HEK293 (cell line): ENCODE data around the gene HOXB4.

Experiments
- ATF2 ChIP-seq: fragments of 450-650 bp; formaldehyde crosslinking; IDR thresholded peaks from 2 replicates; pipeline ENCODE4 v1.5.1; 2016; ENCODE audit warnings: missing biosample characterization, missing genetic modification characterization, low read depth
- BCL11A ChIP-seq: fragments of 450-650 bp; formaldehyde crosslinking; IDR thresholded peaks from 2 replicates; pipeline ENCODE4 v1.5.1; 2016; ENCODE audit warnings: low read depth, missing biosample characterization, missing genetic modification characterization
- CTCF ChIP-seq: fragments of 450-650 bp; formaldehyde crosslinking; IDR thresholded peaks from 2 replicates; pipeline ENCODE4 v1.5.1; 2016; ENCODE audit warnings: missing biosample characterization, missing genetic modification characterization
- GLIS1 ChIP-seq: fragments of 450-650 bp; formaldehyde crosslinking; IDR thresholded peaks from 2 replicates; pipeline ENCODE4 v1.5.1; 2016; ENCODE audit warnings: missing biosample characterization, missing genetic modification characterization
- IKZF3 ChIP-seq: fragments of 450-650 bp; IDR thresholded peaks from 2 replicates; pipeline ENCODE4 v1.5.0; 2018; ENCODE audit warnings: missing biosample characterization, mild to moderate bottlenecking, missing genetic modification characterization, moderate library complexity
- KLF8 ChIP-seq: fragments of 450-650 bp; formaldehyde crosslinking; IDR thresholded peaks from 2 replicates; pipeline ENCODE4 v1.5.1; 2016; ENCODE audit warnings: missing biosample characterization, missing genetic modification characterization
- KLF9 ChIP-seq: fragments of 450-650 bp; formaldehyde crosslinking; IDR thresholded peaks from 2 replicates; pipeline ENCODE4 v1.5.1; 2016; ENCODE audit warnings: missing biosample characterization, missing genetic modification characterization, low read depth
- TCF7L2 ChIP-seq: IDR thresholded peaks from 2 replicates; pipeline ENCODE4 v1.6.1; 2011; ENCODE audit warnings: low read depth, mild to moderate bottlenecking, inconsistent platforms, low read length, moderate library complexity, borderline replicate concordance
- YY1 ChIP-seq: fragments of 450-650 bp; formaldehyde crosslinking; IDR thresholded peaks from 2 replicates; pipeline ENCODE4 v1.5.1; 2018; ENCODE audit warnings: missing biosample characterization, missing genetic modification characterization
- ZBTB17 ChIP-seq: fragments of 450-650 bp; formaldehyde crosslinking; IDR thresholded peaks from 2 replicates; pipeline ENCODE4 v1.5.1; 2016; ENCODE audit warnings: missing biosample characterization, missing genetic modification characterization
- ZBTB26 ChIP-seq: fragments of 450-650 bp; formaldehyde crosslinking; optimal IDR thresholded peaks from 2 replicates; pipeline ENCODE3; 2016; ENCODE audit warnings: missing biosample characterization, mild to moderate bottlenecking, missing genetic modification characterization
- ZBTB49 ChIP-seq: fragments of 450-650 bp; formaldehyde crosslinking; IDR thresholded peaks from 2 replicates; pipeline ENCODE4 v1.5.1; 2016; ENCODE audit warnings: missing biosample characterization, missing genetic modification characterization, low read depth
- ZFHX2 ChIP-seq: fragments of 450-650 bp; formaldehyde crosslinking; conservative IDR thresholded peaks from 2 replicates; pipeline ENCODE4 v1.5.1; 2016; ENCODE audit warnings: missing biosample characterization, missing genetic modification characterization
- ZNF148 ChIP-seq: fragments of 450-650 bp; formaldehyde crosslinking; IDR thresholded peaks from 2 replicates; pipeline ENCODE4 v1.5.0; 2017; ENCODE audit warnings: missing biosample characterization, missing genetic modification characterization, borderline replicate concordance
- ZNF157 ChIP-seq: fragments of 450-650 bp; formaldehyde crosslinking; IDR thresholded peaks from 2 replicates; pipeline ENCODE4 v1.5.1; 2016; ENCODE audit warnings: missing biosample characterization, missing genetic modification characterization
- ZNF280C ChIP-seq: fragments of 450-650 bp; formaldehyde crosslinking; IDR thresholded peaks from 2 replicates; pipeline ENCODE4 v1.5.1; 2016; ENCODE audit warnings: missing biosample characterization, missing genetic modification characterization
- ZNF311 ChIP-seq: fragments of 450-650 bp; formaldehyde crosslinking; IDR thresholded peaks from 2 replicates; pipeline ENCODE4 v1.5.1; 2017; ENCODE audit warnings: missing biosample characterization, missing genetic modification characterization, borderline replicate concordance
- ZNF501 ChIP-seq: fragments of 450-650 bp; formaldehyde crosslinking; IDR thresholded peaks from 2 replicates; pipeline ENCODE4 v1.5.1; 2016; ENCODE audit warnings: missing biosample characterization, missing genetic modification characterization
- ZNF513 ChIP-seq: fragments of 450-650 bp; IDR thresholded peaks from 2 replicates; pipeline ENCODE4 v1.5.1; 2018; ENCODE audit warnings: missing biosample characterization, missing genetic modification characterization
- ZNF529 ChIP-seq: fragments of 450-650 bp; formaldehyde crosslinking; IDR thresholded peaks from 2 replicates; pipeline ENCODE4 v1.5.1; 2017; ENCODE audit warnings: missing genetic modification characterization, missing biosample characterization; ENCODE audit not compliant: insufficient replicate concordance
- ZNF544 ChIP-seq: fragments of 450-650 bp; formaldehyde crosslinking; IDR thresholded peaks from 2 replicates; pipeline ENCODE4 v1.5.0; 2017; ENCODE audit warnings: missing biosample characterization, missing genetic modification characterization
- ZNF792 ChIP-seq: fragments of 450-650 bp; formaldehyde crosslinking; IDR thresholded peaks from 2 replicates; pipeline ENCODE4 v1.5.1; 2016; ENCODE audit warnings: missing biosample characterization, missing genetic modification characterization
- ZSCAN16 ChIP-seq: fragments of 450-650 bp; formaldehyde crosslinking; IDR thresholded peaks from 2 replicates; pipeline ENCODE4 v1.5.1; 2016; ENCODE audit warnings: missing biosample characterization, missing genetic modification characterization
- ZXDB ChIP-seq: fragments of 450-650 bp; formaldehyde crosslinking; IDR thresholded peaks from 2 replicates; pipeline ENCODE4 v1.5.1; 2016; ENCODE audit warnings: missing biosample characterization, missing genetic modification characterization

The HOXB4 gene

GRCh38 chr17:48593840-48594537 lies 15.8 kb upstream of the HOXB4 start (continued):
- TF ChIP-seq TCF7L2 (peak; percentile 72; the same call in 1 of the 2 replicates), KLF8 (tag by site-specific recombination) (peak; percentile 66), ZNF311 (tag by site-specific recombination) (no peak), ZNF501 (tag by site-specific recombination) (peak; percentile 37), ZFHX2 (tag by site-specific recombination) (no peak), GLIS1 (tag by site-specific recombination) (peak; percentile 55; the same call in 1 of the 2 replicates), ZNF792 (tag by site-specific recombination) (0 out of 2 replicates have a peak, but pooled peaks have one; percentile 38), ZSCAN16 (tag by site-specific recombination) (no peak), CTCF (tag by site-specific recombination) (peak; percentile 98), ZNF513 (no peak), ATF2 (peak; percentile 64; the same call in 1 of the 2 replicates), KLF9 (no peak; the same call in 1 of the 2 replicates), ZNF148 (tag by site-specific recombination) (no peak), IKZF3 (tag by site-specific recombination) (peak; percentile 92), ZNF157 (tag by site-specific recombination) (no peak), BCL11A (tag by site-specific recombination) (0 out of 2 replicates have a peak, but pooled peaks have one; percentile 70), ZNF280C (tag by site-specific recombination) (no peak), ZXDB (tag by site-specific recombination) (peak; percentile 85), ZNF529 (tag by site-specific recombination) (no peak), YY1 (tag by site-specific recombination) (peak; percentile 90), ZBTB17 (tag by site-specific recombination) (peak; percentile 86), ZBTB26 (tag by site-specific recombination) (peak; percentile 81), ZNF544 (no peak), ZBTB49 (tag by site-specific recombination) (no peak)
